Coronary artery (tissue), 2 donors: ENCODE data around the gene ARSJ.

Source experiments
- DNase-seq: peaks from one replicate; pipeline ENCODE4 v3.0.0-alpha.2; 2017; ENCODE audit warnings: low spot score
- H3K27ac ChIP-seq, 2 donors: fragments of 200-600 bp; sonication (generic); one replicate each; pipeline ENCODE4 v1.5.1; 2016 to 2019
- H3K4me3 ChIP-seq: fragments of 200-600 bp; sonication (generic); 2 replicates; pipeline ENCODE4 v1.5.1; 2016; ENCODE audit warnings: mild to moderate bottlenecking, moderate library complexity
- TF ChIP-seq, protein P1 (sequence below): fragments of 200-600 bp; sonication (generic); IDR thresholded peaks from one replicate; pipeline ENCODE4 v1.5.1; 2019; ENCODE audit warnings: antibody characterized with exemption

Gene ARSJ

DNA sequence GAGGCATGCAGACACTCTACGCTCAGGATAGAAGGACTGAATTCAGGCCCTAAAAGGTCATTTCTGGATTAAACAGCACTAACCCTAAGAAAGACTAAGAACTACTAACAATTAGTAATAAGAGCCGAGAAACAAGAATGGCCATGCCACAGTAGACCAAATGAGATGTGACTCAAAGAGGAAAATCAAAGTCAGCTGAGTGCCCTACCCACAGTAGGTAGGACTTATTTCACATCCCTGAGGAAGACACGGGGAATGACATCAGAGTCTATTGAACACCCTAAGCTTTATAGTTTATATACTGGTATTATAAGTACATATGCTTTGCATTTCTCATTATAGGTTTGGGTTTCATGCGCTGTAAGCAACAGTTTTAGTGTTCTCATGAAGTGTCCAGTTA, 2.7 kb upstream of the ARSJ start:
- H3K27ac ChIP-seq = no peak overlapping the region
- TF ChIP-seq, protein P1, sequence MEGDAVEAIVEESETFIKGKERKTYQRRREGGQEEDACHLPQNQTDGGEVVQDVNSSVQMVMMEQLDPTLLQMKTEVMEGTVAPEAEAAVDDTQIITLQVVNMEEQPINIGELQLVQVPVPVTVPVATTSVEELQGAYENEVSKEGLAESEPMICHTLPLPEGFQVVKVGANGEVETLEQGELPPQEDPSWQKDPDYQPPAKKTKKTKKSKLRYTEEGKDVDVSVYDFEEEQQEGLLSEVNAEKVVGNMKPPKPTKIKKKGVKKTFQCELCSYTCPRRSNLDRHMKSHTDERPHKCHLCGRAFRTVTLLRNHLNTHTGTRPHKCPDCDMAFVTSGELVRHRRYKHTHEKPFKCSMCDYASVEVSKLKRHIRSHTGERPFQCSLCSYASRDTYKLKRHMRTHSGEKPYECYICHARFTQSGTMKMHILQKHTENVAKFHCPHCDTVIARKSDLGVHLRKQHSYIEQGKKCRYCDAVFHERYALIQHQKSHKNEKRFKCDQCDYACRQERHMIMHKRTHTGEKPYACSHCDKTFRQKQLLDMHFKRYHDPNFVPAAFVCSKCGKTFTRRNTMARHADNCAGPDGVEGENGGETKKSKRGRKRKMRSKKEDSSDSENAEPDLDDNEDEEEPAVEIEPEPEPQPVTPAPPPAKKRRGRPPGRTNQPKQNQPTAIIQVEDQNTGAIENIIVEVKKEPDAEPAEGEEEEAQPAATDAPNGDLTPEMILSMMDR = no peak
- no peak overlapping the region for H3K4me3 ChIP-seq

DNA sequence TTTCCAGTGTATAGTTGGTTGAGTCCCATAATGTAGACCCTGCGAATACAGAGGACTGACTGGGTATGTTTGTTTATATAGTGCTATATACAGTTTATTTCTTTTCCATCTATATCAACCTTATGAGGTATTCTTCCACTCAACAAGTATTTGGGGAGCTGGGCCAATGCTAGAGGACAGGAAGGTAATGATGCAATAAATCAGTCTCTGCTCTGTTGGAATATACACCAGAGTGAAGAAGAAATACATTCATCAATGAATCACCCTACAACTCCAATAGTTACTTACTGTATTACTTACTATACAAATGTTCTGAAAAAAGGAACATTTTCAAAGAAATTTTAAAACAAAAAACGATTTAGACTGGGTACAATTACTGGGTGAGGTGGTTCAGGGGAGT, 2.1 kb upstream of the ARSJ start:
- H3K27ac ChIP-seq = no peak overlapping the region
- DNase-seq = no peak
- TF ChIP-seq, protein P1 = no peak
- no peak overlapping the region for H3K4me3 ChIP-seq

More for the DNA sequence above, 2.7 kb upstream of the ARSJ start:
- DNase-seq = no peak

GRCh38 chr4:113979905-113980615, 613 bp upstream of the ARSJ start:
- H3K4me3 ChIP-seq = peak overlapping the region; percentile 80
- peak overlapping the region; percentile 90 to 95 for H3K27ac ChIP-seq
- TF ChIP-seq, protein P1 = no peak
- no peak for DNase-seq

GRCh38 chr4:113978561-113979147, 793 bp downstream of the ARSJ start:
- H3K4me3 ChIP-seq = peak overlapping the region; percentile 80
- peak overlapping the region; percentile 90 to 95 for H3K27ac ChIP-seq
- TF ChIP-seq, protein P1 = no peak
- peak; percentile 75 for DNase-seq

GRCh38 chr4:113978105-113978504, 1.3 kb downstream of the ARSJ start:
- Histone ChIP-seq H3K27ac (peak overlapping the region; percentile 90 to 95), H3K4me3 (peak overlapping the region; percentile 80)
- TF ChIP-seq, protein P1 = no peak

GRCh38 chr4:113977526-113977855, 2.0 kb downstream of the ARSJ start:
- DNase-seq = no peak
- Histone ChIP-seq H3K27ac (peak overlapping the region; percentile 54 to 95), H3K4me3 (peak overlapping the region; percentile 80)
- TF ChIP-seq, protein P1 = no peak

More at GRCh38 chr4:113978105-113978504, 1.3 kb downstream of the ARSJ start:
- DNase-seq = no peak
